Transverse colon (tissue), 4 donors: ENCODE data around the gene LOXL1. TPM values are rescaled to one million over a fixed set of nuclear protein-coding genes. Genes with fewer than 3 reads are reported as not detected.

Experiments
- DNase-seq: peaks from one replicate; pipeline ENCODE4 v3.0.0-alpha.2; 2019
- H3K27ac ChIP-seq, 4 donors: fragments of 200-600 bp; sonication (generic); 2 replicates each; pipeline ENCODE4 v1.5.1; 2016 to 2018; ENCODE audit warnings: inconsistent platforms in 4 of 4
- H3K27me3 ChIP-seq: fragments of 200-600 bp; sonication (generic); 2 replicates; pipeline ENCODE4 v1.5.1; 2017; ENCODE audit warnings: inconsistent platforms
- H3K36me3 ChIP-seq, 4 donors: fragments of 200-600 bp; sonication (generic); 2 replicates each; pipeline ENCODE4 v1.5.1; 2017 to 2019; ENCODE audit warnings: inconsistent platforms in 4 of 4
- H3K4me1 ChIP-seq, 4 donors: fragments of 200-600 bp; sonication (generic); 2 replicates each; pipeline ENCODE4 v1.5.1; 2017 to 2020; ENCODE audit warnings: inconsistent platforms in 4 of 4
- H3K4me3 ChIP-seq, 4 donors: fragments of 200-600 bp; sonication (generic); 1 replicate in 1 of 4; 2 replicates in 3 of 4; pipeline versions ENCODE4 v1.5.1 to v1.6.1; 2017 to 2019; ENCODE audit warnings: inconsistent platforms in 4 of 4
- H3K9me3 ChIP-seq, 2 donors: fragments of 200-600 bp; sonication (generic); 2 replicates each; pipeline ENCODE4 v1.5.1; 2017 to 2019; ENCODE audit warnings: inconsistent platforms in 2 of 2
- CTCF ChIP-seq, 5 experiments: fragments of 200-600 bp in 3 of 5; fragments of 450-650 bp in 2 of 5; sonication (generic) in 3 of 5; IDR thresholded peaks; 1 replicate in 2 of 5; 2 replicates in 3 of 5; pipeline ENCODE4 v1.5.1; 2016 to 2017; ENCODE audit warnings: antibody characterized with exemption in 5 of 5, inconsistent platforms in 3 of 5, mild to moderate bottlenecking in 2 of 5, moderate library complexity in 1 of 5
- EP300 ChIP-seq: sonication (generic); formaldehyde crosslinking; IDR thresholded peaks from one replicate; pipeline ENCODE4 v1.6.1; 2017; ENCODE audit warnings: antibody characterized with exemption, low read depth
- POLR2A ChIP-seq: fragments of 450-650 bp; IDR thresholded peaks from one replicate; pipeline ENCODE4 v1.6.1; 2016; ENCODE audit warnings: antibody characterized with exemption, mild to moderate bottlenecking, moderate library complexity
- POLR2AphosphoS5 ChIP-seq, 3 donors: sonication (generic); formaldehyde crosslinking; IDR thresholded peaks; one replicate each; pipeline ENCODE4 v1.6.1; 2016; ENCODE audit warnings: antibody characterized with exemption in 3 of 3
- WGBS, 2 donors: methylation state at CpG; one replicate each; pipeline ENCODE4 v1.1.5; 2018; ENCODE audit warnings: low coverage in 1 of 2; 5-methylcytosine and 5-hydroxymethylcytosine counted together
- in situ Hi-C, 4 donors: fragments of 200-750 bp; cut with MboI; loops; one replicate each; pipeline versions ENCODE4 v1.15.0 to v1.15.1; 2017; ENCODE audit warnings: low sequenced_read_pairs in 3 of 4, low pct_ligation_motif_present in 1 of 4, low pct_unique_long_range_greater_than_20kb in 1 of 4
- intact Hi-C: fragments of 100-400 bp; cut with DNase I; formaldehyde crosslinking; loops from one replicate; pipeline ENCODE4 v1.15.1; 2023; ENCODE audit warnings: low total_unique reads
- total RNA-seq, 4 donors: library from RNA; depleted of rRNA; stranded (reverse); fragments of >200 nt; gene quantifications; one replicate each; pipeline ENCODE4 v1.1.0, GENCODE V29; 2016

The LOXL1 gene
- total RNA-seq, 4 donors from 2014 or later: 1.8 to 6.8 (median 1.9) TPM; not detected in 1

- Histone ChIP-seq H3K9me3 (no peaks in the 10 kb centered on the region), H3K4me1 (peaks cover 37 to 77% (median 47%) of the 10 kb centered on the region in 4 donors), H3K36me3 (no peaks in the 10 kb centered on the region), H3K27ac (peak overlapping the region in 1 of 4 donors; percentile 19), H3K4me3 (no peak overlapping the region), H3K27me3 (no peaks in the 10 kb centered on the region)
- in situ Hi-C loops (loop anchor here in 1 of 4 donors (10.0 kb wide), 1 partner anchor 49 kb away; no protein-coding TSS in a partner anchor), intact Hi-C loops (no loop called here)
- 59 to 79% methylated on average over 2 to 7 of the region's 7 CpGs for WGBS, 2 donors
- DNase-seq: no peak
- TF ChIP-seq POLR2A: no peak
- TF ChIP-seq POLR2AphosphoS5 (IDR thresholded peaks at IDR 0.05): no peak
- TF ChIP-seq EP300: no peak
- TF ChIP-seq CTCF (IDR thresholded peaks at IDR 0.05): no peak
Observed at GRCh38 chr15:73986055-73986775, 60.0 kb downstream of the LOXL1 start.

DNA sequence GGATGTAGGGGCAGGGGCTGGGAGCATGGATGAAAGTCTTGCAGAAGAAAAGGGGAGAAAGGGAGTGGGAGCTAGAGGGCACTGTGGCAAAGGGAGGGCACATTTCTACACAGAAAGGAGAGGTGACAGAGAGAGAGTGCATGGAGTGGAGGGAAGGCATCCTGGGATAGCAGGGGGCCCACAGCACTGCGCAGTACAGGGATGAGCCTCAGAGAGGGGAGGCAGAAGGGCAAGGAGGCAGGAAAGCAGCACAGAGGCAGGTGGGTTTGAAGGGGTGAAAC lies 60.5 kb downstream of the LOXL1 start:
- in situ Hi-C loops (loop anchor here in 1 of 4 donors (10.0 kb wide), 1 partner anchor 48 kb away; no protein-coding TSS in a partner anchor), intact Hi-C loops (no loop called here)
- Histone ChIP-seq H3K4me3 (no peak overlapping the region), H3K9me3 (no peaks in the 10 kb centered on the region), H3K27ac (peak overlapping the region in 1 of 4 donors; percentile 19), H3K4me1 (peaks cover 38 to 77% (median 48%) of the 10 kb centered on the region in 4 donors), H3K27me3 (no peaks in the 10 kb centered on the region), H3K36me3 (no peaks in the 10 kb centered on the region)
- DNase-seq: no peak
- 88% methylated on average over 1 of the region's 1 CpG; no CpG with 5 or more reads in 1 of the 2 donors for WGBS, 2 donors
- TF ChIP-seq EP300: no peak
- TF ChIP-seq CTCF (IDR thresholded peaks at IDR 0.05): no peak
- TF ChIP-seq POLR2AphosphoS5 (IDR thresholded peaks at IDR 0.05): no peak
- no peak for TF ChIP-seq POLR2A

GRCh38 chr15:73987250-73987649 lies 61.0 kb downstream of the LOXL1 start:
- Histone ChIP-seq H3K36me3 (no peaks in the 10 kb centered on the region), H3K9me3 (no peaks in the 10 kb centered on the region), H3K27ac (peak overlapping the region in 3 of 4 donors; percentile 19 to 95 (median 89)), H3K4me1 (peaks cover 33 to 74% (median 43%) of the 10 kb centered on the region in 4 donors), H3K27me3 (no peaks in the 10 kb centered on the region), H3K4me3 (no peak overlapping the region)
- in situ Hi-C loops (loop anchor here in 1 of 4 donors (10.0 kb wide), 1 partner anchor 48 kb away; no protein-coding TSS in a partner anchor), intact Hi-C loops (no loop called here)
- WGBS, 2 donors: 88 to 100% methylated on average over 1 to 4 of the region's 4 CpGs
- DNase-seq: no peak
- TF ChIP-seq POLR2AphosphoS5 (IDR thresholded peaks at IDR 0.05) (no peak), POLR2A (no peak), EP300 (no peak), CTCF (IDR thresholded peaks at IDR 0.05) (no peak)

DNA sequence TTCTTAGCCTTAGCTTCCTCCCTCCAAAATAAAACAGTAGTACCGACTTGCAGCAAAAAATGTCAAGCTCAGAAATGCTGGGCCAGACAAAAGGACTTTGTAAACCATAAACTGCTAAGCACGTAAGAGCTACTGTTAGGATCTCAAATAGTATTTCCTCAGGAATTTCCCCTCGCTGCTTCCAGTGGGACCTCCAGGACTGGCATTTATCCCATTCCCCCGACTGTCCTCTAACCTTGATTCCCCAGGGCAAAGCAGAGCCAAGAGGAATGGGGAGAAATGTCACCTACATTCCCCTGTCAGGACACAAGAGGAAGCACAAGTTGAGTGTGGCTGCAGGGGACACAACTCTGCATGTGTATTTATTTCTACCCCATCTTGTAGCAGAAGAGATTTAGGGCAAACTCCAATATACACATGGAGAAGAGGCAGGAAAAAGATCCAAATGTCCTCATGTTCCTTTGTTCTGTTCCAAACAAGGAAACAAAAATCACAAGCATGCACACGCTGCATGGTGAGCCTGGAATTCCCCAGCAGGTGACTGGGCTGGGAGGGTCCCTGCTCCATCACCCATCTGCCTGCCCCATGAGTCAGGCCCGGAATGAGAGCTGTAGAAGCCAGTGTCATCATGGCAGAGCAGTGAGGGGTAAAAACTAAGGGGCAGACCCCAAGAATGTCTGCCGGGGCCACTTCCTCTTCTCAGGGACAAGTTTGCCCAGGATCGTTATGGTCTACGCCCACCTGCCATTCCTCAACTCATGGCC lies 61.6 kb downstream of the LOXL1 start:
- WGBS, 2 donors: 14 to 50% methylated on average over 4 to 9 of the region's 9 CpGs
- in situ Hi-C loops: loop anchor here in 1 of 4 donors (10.0 kb wide), 1 partner anchor 47 kb away; no protein-coding TSS in a partner anchor
- Histone ChIP-seq H3K27ac (peak overlapping the region; percentile 89 to 96 (median 93)), H3K9me3 (no peaks in the 10 kb centered on the region), H3K36me3 (no peaks in the 10 kb centered on the region), H3K4me1 (peaks cover 27 to 73% (median 42%) of the 10 kb centered on the region in 4 donors), H3K27me3 (no peaks in the 10 kb centered on the region), H3K4me3 (no peak overlapping the region)
- intact Hi-C loops: no loop called here
- TF ChIP-seq CTCF (IDR thresholded peaks at IDR 0.05) (no peak), EP300 (no peak), POLR2AphosphoS5 (IDR thresholded peaks at IDR 0.05) (no peak), POLR2A (no peak)
- no peak for DNase-seq
